ENCODE data around the gene PPP1R3F. TPM values are rescaled to one million over a fixed set of nuclear protein-coding genes. Genes with fewer than 3 reads are reported as not detected.

PPP1R3F gene
- total and polyA plus RNA-seq, 9 of the 15 experiments (the other 6 are each of a cell fraction or from before 2014, with no cell fraction given): 0.03 to 0.91 (median 0.43) TPM; not detected in 1

DNA sequence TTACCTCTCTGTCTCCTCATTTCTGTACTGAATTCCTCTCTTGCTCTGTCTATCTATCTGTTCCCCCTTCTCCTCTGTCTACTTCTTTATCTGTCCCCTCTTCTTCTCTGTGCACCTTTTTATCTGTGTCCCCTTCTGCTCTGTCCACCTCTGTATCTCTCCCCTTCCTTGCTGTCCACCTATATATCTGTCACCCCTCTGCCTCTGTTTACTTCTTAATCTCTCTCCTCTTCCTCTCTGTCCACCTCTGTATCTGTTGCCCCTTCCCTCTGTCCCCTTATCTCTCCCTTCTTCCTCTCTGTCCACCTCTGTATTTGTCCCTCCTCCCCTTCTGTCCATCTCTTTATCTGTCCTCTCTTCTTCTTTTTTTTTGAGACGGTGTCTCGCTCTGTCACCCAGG is 25.4 kb upstream of the PPP1R3F start (continued):
- TF ChIP-seq, protein P1, sequence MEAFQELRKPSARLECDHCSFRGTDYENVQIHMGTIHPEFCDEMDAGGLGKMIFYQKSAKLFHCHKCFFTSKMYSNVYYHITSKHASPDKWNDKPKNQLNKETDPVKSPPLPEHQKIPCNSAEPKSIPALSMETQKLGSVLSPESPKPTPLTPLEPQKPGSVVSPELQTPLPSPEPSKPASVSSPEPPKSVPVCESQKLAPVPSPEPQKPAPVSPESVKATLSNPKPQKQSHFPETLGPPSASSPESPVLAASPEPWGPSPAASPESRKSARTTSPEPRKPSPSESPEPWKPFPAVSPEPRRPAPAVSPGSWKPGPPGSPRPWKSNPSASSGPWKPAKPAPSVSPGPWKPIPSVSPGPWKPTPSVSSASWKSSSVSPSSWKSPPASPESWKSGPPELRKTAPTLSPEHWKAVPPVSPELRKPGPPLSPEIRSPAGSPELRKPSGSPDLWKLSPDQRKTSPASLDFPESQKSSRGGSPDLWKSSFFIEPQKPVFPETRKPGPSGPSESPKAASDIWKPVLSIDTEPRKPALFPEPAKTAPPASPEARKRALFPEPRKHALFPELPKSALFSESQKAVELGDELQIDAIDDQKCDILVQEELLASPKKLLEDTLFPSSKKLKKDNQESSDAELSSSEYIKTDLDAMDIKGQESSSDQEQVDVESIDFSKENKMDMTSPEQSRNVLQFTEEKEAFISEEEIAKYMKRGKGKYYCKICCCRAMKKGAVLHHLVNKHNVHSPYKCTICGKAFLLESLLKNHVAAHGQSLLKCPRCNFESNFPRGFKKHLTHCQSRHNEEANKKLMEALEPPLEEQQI (IDR thresholded peaks at IDR 0.05): peak; percentile 96
- TF ChIP-seq, protein P2, sequence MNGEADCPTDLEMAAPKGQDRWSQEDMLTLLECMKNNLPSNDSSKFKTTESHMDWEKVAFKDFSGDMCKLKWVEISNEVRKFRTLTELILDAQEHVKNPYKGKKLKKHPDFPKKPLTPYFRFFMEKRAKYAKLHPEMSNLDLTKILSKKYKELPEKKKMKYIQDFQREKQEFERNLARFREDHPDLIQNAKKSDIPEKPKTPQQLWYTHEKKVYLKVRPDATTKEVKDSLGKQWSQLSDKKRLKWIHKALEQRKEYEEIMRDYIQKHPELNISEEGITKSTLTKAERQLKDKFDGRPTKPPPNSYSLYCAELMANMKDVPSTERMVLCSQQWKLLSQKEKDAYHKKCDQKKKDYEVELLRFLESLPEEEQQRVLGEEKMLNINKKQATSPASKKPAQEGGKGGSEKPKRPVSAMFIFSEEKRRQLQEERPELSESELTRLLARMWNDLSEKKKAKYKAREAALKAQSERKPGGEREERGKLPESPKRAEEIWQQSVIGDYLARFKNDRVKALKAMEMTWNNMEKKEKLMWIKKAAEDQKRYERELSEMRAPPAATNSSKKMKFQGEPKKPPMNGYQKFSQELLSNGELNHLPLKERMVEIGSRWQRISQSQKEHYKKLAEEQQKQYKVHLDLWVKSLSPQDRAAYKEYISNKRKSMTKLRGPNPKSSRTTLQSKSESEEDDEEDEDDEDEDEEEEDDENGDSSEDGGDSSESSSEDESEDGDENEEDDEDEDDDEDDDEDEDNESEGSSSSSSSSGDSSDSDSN (IDR thresholded peaks at IDR 0.05; ENCODE audit: borderline replicate concordance in 1 of 2, low read depth in 2 of 2, low read length in 2 of 2): no peak
- TF ChIP-seq ZNF668 (CRISPR knock-in tag; IDR thresholded peaks at IDR 0.05) (no peak), ILK (tag; IDR thresholded peaks at IDR 0.05; ENCODE audit: borderline replicate concordance, low read depth) (no peak), PHB (CRISPR knock-in tag; IDR thresholded peaks at IDR 0.05) (no peak), HNRNPUL1 (IDR thresholded peaks at IDR 0.05; ENCODE audit: low read length) (no peak), CHD4 (IDR thresholded peaks at IDR 0.05; ENCODE audit: insufficient read depth, insufficient replicate concordance, low read depth, low read length, poor library complexity, severe bottlenecking) (no peak), KLF13 (tag; IDR thresholded peaks at IDR 0.05; ENCODE audit: borderline replicate concordance, low read depth) (no peak), PURB (CRISPR knock-in tag; IDR thresholded peaks at IDR 0.05; ENCODE audit: low read depth) (no peak), EP400 (IDR thresholded peaks at IDR 0.05) (peak; percentile 80; the same call in 1 of the 2 replicates), PHB2 (IDR thresholded peaks at IDR 0.05; ENCODE audit: low read depth) (peak; percentile 99), ZNF23 (CRISPR knock-in tag; IDR thresholded peaks at IDR 0.05) (no peak), ZNF174 (CRISPR knock-in tag; IDR thresholded peaks at IDR 0.05) (no peak)
- TF ChIP-seq, protein P3, sequence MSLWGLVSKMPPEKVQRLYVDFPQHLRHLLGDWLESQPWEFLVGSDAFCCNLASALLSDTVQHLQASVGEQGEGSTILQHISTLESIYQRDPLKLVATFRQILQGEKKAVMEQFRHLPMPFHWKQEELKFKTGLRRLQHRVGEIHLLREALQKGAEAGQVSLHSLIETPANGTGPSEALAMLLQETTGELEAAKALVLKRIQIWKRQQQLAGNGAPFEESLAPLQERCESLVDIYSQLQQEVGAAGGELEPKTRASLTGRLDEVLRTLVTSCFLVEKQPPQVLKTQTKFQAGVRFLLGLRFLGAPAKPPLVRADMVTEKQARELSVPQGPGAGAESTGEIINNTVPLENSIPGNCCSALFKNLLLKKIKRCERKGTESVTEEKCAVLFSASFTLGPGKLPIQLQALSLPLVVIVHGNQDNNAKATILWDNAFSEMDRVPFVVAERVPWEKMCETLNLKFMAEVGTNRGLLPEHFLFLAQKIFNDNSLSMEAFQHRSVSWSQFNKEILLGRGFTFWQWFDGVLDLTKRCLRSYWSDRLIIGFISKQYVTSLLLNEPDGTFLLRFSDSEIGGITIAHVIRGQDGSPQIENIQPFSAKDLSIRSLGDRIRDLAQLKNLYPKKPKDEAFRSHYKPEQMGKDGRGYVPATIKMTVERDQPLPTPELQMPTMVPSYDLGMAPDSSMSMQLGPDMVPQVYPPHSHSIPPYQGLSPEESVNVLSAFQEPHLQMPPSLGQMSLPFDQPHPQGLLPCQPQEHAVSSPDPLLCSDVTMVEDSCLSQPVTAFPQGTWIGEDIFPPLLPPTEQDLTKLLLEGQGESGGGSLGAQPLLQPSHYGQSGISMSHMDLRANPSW (CRISPR knock-in tag; IDR thresholded peaks at IDR 0.05): no peak
- TF ChIP-seq, protein P4, sequence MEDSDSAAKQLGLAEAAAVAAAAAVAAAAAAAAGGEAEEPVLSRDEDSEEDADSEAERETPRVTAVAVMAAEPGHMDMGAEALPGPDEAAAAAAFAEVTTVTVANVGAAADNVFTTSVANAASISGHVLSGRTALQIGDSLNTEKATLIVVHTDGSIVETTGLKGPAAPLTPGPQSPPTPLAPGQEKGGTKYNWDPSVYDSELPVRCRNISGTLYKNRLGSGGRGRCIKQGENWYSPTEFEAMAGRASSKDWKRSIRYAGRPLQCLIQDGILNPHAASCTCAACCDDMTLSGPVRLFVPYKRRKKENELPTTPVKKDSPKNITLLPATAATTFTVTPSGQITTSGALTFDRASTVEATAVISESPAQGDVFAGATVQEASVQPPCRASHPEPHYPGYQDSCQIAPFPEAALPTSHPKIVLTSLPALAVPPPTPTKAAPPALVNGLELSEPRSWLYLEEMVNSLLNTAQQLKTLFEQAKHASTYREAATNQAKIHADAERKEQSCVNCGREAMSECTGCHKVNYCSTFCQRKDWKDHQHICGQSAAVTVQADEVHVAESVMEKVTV (CRISPR knock-in tag; IDR thresholded peaks at IDR 0.05): no peak
- TF ChIP-seq, protein P5, sequence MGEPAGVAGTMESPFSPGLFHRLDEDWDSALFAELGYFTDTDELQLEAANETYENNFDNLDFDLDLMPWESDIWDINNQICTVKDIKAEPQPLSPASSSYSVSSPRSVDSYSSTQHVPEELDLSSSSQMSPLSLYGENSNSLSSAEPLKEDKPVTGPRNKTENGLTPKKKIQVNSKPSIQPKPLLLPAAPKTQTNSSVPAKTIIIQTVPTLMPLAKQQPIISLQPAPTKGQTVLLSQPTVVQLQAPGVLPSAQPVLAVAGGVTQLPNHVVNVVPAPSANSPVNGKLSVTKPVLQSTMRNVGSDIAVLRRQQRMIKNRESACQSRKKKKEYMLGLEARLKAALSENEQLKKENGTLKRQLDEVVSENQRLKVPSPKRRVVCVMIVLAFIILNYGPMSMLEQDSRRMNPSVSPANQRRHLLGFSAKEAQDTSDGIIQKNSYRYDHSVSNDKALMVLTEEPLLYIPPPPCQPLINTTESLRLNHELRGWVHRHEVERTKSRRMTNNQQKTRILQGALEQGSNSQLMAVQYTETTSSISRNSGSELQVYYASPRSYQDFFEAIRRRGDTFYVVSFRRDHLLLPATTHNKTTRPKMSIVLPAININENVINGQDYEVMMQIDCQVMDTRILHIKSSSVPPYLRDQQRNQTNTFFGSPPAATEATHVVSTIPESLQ (CRISPR knock-in tag; IDR thresholded peaks at IDR 0.05): no peak

Measured in K562 (cell line).